Muscle of back (tissue), 11 donors: Measurements from ENCODE around the gene TOE1. TPM values are rescaled to one million over a fixed set of nuclear protein-coding genes. Genes with fewer than 3 reads are reported as not detected.

Experiments used
- DNase-seq, 3 donors: peaks; one replicate each; pipeline versions ENCODE4 v3.0.0 to v3.0.0-alpha.2; 2013
- polyA plus RNA-seq, 10 donors: library from polyadenylated mRNA; unstranded; fragments of 120-200 nt; gene quantifications; one replicate each; pipeline ENCODE4 v1.2.1, GENCODE V29; 2013; ENCODE audit not compliant: insufficient read length in 10 of 10

TOE1 gene
- polyA plus RNA-seq, 10 donors = 5.9 to 8.9 (median 6.8) TPM

DNA sequence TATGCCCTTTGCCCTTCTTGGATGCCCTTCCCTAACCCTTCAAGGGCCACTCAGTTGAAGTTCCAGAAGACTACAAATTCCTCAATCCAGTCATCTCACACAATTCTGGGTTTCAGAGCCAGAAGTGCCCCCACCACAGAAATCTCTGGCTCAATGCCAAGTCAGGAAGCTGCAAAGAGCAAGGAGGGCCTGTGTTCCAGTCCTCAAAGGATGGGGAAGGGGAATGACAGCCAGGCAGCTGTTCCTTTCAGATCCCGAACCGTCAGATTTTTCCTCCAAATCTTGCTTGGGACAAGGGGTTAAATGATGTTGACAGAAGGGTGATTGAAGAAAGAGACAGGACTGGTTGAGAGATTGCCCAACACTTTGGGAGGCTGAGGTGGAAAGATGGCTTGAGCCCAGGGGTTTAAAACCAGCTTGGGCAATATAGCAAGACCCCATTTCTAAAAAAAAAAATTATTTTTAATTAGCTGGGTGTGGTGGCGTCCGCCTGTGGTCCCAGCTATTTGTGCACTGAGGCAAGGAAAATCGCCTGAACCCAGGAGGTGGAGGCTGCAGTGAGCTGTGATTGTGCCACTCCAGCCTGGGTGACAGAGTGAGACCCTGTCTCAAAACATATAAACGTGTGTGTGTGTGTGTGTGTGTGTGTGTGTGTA lies 14.0 kb upstream of the TOE1 start:
- DNase-seq = peak in 2 of 3 donors; percentile 7 to 27

DNA sequence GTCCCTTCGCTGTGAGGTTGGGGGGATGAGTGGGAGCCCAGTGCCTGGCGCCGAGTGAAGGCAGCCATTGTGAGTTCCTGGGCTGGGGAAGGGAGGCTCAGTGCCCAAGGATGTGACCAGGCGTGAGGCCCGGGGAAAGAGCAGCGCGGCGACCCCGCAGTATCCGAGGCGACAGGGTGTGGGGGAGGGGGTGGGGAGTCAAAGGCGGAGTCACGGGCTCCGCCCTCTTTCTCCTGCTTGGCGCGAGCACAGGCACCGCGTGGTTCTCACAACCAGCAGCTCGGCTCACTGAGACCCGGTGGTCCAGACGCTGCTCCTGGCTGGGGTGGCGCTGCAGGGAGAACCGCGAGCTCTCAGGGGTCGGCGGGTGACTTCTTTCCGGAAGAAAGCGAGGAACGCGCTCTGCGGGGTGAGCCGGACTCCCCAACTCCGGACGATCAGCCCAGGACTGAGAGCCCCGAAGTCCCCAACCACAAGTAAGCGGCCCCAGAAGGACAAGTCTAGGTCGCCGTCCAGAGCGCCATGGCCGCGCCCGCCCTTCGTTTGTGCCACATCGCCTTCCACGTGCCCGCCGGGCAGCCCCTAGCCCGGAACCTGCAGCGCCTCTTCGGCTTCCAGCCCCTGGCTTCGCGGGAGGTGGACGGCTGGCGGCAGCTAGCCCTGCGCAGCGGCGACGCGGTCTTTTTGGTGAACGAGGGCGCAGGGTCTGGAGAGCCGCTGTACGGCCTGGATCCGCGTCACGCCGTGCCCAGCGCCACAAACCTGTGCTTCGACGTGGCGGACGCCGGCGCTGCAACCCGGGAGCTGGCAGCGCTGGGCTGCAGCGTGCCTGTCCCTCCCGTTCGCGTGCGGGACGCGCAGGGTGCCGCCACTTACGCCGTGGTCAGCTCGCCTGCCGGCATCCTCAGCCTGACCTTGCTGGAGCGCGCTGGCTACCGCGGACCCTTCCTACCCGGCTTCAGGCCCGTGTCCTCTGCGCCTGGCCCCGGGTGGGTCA lies 13.0 kb upstream of the TOE1 start, which contains the start of gene HPDL:
Gene HPDL (plus strand): TSS at position 269 of the 997 bp plus-strand sequence. CDS start 254 bp downstream, at position 523.
- peak; percentile 46 to 90 (median 81) for DNase-seq

DNA sequence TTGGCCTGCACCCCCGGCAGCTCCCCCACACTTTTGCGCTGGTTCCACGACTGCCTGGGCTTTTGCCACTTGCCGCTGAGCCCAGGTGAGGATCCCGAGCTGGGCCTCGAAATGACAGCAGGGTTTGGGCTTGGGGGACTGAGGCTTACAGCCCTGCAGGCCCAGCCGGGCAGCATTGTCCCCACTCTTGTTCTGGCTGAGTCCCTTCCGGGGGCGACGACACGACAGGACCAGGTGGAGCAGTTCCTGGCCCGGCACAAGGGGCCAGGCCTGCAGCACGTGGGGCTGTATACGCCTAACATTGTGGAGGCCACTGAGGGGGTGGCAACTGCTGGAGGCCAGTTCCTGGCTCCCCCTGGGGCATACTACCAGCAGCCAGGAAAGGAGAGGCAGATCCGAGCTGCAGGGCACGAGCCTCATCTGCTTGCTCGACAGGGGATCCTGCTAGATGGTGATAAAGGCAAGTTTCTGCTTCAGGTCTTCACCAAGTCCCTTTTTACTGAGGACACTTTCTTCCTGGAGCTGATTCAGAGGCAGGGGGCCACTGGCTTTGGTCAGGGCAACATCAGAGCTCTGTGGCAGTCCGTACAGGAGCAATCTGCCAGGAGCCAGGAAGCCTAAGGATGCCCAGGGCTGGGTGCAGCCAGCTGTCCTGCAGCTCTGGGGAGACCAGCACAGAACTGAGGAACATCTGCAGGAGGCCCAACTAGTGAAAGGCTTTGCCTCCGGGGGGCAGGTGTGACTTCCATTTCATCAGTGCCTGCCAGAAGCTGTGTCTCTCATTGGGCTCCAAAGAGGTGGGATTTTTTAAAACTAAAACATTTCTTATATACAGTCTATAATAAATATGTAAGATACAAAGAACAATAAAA lies 12.1 kb upstream of the TOE1 start:
- DNase-seq = no peak

- no peak for DNase-seq
Measured at GRCh38 chr1:45328680-45329079, 11.3 kb upstream of the TOE1 start.

GRCh38 chr1:45329445-45329844 lies 10.5 kb upstream of the TOE1 start:
- DNase-seq = no peak

GRCh38 chr1:45331436-45332345 lies 8.3 kb upstream of the TOE1 start:
- DNase-seq = no peak

GRCh38 chr1:45332346-45332720 lies 7.6 kb upstream of the TOE1 start:
- DNase-seq = no peak

DNA sequence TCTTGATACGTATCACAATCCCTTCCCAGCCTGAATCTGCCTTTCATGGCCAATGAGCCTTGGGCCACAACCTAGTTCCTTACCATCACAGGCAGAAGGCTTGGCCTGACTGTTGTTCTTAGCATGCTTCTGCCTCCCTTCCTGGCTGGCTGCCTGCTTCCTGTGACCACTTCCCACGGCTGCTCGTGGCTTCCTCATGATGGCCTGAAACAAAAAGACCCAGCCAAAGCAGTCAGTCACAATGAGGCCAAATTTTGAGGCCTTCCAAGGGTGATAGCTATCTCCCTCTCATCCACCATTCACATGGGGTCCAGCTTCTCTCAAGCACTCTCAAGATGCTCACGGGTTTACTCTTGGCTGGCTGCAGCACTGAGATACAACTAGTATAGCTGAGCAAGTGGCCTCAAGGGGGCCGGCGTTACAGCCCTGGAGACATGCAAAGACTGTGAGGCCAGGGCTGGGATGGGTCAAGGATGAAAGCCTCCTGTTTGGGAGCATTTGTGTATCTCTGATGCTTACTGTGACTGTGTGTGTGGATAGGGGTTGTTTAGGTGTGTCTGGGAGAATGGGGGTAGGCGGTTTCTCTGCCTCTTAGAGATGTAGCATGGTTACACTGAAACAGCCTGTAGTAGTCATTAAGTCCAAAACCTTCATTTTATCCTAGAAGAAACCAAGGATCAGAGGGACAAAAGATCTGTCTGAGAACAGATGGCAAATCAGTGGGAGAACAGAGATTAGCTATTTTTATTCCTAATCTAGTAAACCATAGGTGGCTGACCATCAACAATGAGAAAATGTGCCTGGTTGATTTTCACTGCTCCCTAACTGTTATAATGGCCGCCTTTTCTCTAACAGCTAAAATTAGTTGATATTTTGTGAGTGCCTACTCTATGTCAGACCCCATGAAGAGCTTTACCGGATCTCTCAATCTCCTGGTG lies 5.4 kb upstream of the TOE1 start:
- peak in 2 of 3 donors; percentile 16 to 43 for DNase-seq

- no peak for DNase-seq
Measured at GRCh38 chr1:45335855-45336324, 4.1 kb upstream of the TOE1 start.

DNA sequence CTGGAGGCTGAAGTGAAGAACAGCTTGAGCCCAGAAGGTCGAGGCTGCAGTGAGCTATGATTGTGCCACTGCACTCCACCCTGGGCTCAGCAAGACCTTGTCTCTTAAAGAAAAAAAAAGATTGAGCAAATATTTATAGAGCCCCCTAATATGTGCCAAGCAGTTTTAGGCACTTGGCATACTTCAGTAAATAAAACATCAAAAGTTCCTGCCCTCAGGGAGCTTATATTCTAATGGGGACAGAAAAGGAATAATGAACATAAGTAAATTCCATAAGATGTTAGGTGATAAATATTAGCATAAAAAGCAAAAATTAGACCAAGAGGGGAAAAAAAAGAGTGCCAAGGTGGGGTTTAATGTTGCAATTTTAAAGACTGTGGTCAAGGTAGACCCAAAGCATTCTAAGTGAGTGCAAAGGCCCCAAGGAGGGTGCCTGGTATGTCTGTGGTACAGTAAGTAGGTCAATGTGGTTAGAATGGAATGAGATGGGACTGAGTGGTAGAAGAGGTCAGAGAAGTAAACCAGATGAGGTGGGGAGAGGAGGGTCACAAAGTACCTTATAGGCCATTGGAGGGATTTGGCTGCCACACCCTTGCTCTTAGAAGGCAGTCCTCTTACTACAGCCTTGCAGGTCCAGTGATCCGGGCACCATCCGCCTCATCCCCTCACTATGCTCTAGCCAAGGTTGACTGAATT lies 2.2 kb upstream of the TOE1 start:
- DNase-seq = no peak

DNA sequence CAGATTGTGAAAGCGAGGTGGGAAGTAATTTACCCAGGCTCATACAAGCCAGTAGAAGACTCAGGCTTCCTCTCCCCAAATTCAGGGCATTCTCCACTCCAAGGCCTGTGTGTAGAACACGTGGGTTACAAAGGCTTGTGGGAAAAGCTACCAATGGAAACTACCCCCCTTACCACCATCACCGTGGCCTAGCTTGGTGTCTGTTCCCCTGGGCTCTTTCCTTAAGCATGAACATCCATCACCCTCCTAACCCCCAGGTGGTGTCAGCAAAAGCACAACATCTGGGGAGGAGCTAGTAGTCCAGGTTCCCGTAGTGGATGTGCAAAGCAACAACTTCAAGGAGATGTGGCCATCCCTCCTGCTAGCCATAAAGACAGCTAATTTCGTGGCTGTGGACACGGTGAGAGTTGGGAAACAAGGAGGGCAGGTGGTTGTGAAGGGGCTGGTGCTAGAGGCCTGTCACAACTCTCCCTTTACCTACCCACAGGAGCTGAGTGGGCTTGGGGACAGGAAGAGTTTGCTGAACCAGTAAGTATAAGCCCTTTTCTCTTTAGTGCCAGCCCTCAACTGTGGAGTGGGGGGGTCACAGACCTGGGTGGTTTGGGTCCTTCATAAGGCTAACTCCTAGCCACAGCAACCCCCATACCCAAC lies 971 bp downstream of the TOE1 start:
- DNase-seq = peak in 1 of 3 donors; percentile 26

DNA sequence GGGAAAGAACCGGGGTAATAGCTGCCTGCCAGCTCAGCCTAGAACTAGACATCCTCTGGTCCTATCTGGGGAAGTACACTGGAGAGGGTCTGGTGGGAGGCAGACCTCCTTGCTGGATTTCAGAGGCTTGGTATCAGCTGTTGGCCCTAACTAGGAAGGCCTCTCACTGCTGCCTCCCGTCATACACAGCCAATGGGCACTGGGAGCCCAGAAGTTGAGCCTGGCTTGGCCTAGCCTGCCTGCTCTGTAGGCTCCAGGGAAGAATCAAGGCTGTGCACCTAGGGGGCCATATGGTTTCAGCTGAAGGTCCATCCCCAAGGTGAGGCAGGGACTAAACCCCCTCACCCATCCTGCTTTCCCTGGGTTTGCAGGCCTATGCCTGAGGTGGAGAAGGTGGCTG lies 4.5 kb downstream of the TOE1 start:
- DNase-seq = no peak

DNA sequence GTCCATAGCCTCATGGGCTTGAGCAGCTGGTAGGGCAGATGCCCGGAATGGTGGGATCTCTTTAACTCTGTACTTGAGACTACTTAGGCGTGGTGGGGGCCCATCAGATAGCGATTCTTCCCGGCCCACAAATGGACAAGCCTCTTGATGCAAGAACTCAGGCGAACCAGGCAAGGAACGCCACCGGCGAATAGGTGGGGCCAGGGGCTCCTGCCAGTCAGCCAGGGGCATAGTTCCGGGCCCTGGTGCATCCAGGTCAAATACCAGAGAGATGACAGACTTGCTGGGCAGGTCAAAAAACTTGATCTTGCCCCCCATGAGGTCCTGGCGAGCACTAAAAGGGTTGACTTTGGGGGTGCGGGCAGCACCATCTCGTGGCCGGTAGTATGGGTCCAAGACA lies 5.0 kb downstream of the TOE1 start:
- DNase-seq = no peak

- no peak for DNase-seq
Measured at GRCh38 chr1:45346473-45346872, 6.5 kb downstream of the TOE1 start.

DNA sequence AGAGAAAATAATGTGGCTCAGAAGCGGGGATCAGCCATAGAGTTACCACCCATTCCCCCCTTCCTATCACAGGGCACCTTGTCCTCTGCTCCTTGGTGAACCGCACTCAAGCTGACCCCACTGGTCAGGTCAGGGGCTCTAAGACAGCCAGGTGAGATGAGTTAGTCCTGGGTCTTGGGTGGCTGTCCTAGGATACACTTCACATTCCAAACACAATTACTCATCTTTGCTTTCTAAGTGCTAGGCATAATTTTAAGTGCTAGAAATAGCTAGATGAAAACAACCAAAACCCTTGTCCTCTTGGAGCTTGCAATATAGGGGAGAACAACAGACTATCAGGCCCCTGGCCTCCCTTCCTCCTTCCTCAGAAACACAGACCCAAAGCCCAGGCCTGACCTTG lies 8.1 kb downstream of the TOE1 start:
- DNase-seq = no peak

GRCh38 chr1:45348609-45348965 lies 8.6 kb downstream of the TOE1 start:
- no peak for DNase-seq

DNA sequence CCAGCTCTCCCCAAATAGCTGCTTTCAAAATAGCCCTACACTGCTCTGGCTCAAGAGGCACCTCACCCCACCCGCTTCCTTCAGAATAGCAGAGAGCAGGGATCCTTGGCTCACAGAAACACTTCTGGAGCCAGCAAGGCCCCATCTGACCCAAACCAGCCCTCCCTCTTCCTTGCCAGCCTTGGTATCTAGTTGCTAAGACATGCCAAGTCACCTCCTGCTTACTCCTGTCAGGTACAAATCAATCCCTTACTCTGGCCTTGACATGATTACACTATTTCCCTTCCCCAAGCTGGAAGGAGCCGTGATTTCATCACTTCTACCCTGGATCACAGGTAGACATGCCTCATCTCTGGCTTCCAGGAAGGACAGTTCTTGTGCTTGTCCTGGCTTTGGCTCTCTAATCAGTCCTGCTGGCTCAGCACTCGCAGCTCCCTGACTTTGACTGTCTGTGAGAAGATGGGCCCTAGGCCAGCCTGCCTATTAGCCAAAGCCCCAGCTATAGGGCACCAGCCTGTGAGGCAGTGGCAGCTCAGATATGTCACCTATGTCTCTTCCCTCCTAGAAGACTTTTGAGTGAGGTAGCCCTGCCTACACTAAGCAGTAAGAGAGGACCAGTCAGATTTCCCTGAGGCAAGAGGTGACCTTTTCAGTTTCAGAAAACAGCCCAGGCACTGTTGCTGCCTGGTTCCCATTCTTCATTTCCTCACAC lies 9.2 kb downstream of the TOE1 start:
- DNase-seq = peak in 1 of 3 donors; percentile 16

- no peak for DNase-seq
Measured at GRCh38 chr1:45351508-45351907, 11.5 kb downstream of the TOE1 start.
